Activated naive CD8-positive, alpha-beta T cell treated with anti-CD3 and anti-CD28 coated beads for 36 hours (primary cell): ENCODE data around the gene TXNDC17. TPM values are rescaled to one million over a fixed set of nuclear protein-coding genes. Genes with fewer than 3 reads are reported as not detected.

Experiments used
- DNase-seq: peaks from one replicate; pipeline ENCODE4 v3.0.0; 2021
- H3K27ac Mint-ChIP-seq: one replicate; pipeline ENCODE4 v1.8.0; 2022; ENCODE audit warnings: mild to moderate bottlenecking, moderate library complexity, mixed read lengths
- H3K27me3 Mint-ChIP-seq: one replicate; pipeline ENCODE4 v1.8.0; 2022; ENCODE audit warnings: mild to moderate bottlenecking, mixed read lengths
- H3K36me3 Mint-ChIP-seq: one replicate; pipeline ENCODE4 v1.8.0; 2021; ENCODE audit warnings: mild to moderate bottlenecking, mixed read lengths
- H3K4me1 Mint-ChIP-seq: one replicate; pipeline ENCODE4 v1.8.0; 2021; ENCODE audit warnings: mixed read lengths
- H3K4me3 Mint-ChIP-seq: one replicate; pipeline ENCODE4 v1.8.0; 2022; ENCODE audit warnings: mild to moderate bottlenecking, moderate library complexity, mixed read lengths
- H3K9me3 Mint-ChIP-seq: one replicate; pipeline ENCODE4 v1.8.0; 2022; ENCODE audit warnings: mixed read lengths
- total RNA-seq, 2 experiments: library from RNA; stranded (reverse); gene quantifications; one replicate each; pipeline ENCODE4 v1.2.3, GENCODE V29; 2021

The TXNDC17 gene
- total RNA-seq, 2 experiments from 2014 or later: 127 to 128 TPM

DNA sequence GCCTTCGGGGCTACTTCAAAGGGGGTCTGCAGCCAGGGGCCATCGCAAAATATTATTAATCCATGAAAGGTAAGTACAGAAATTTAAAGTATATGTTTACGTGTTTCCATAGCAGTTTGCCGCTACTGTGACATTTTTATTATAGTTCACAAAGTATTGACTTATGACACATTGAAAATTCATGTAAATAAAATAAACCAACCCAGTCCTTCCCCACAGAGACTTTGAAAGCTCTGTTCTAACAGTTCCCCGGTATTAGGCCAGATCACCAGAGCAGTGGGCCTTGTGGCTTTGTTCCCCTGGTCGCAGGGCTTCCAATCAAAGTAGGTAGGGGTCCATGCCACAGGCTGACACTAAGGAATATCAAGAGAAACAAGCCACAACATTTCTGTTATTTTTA is 14.2 kb upstream of the TXNDC17 start:
- Mint-ChIP-seq H3K27me3 (no peaks in the 10 kb centered on the region), H3K27ac (no peak overlapping the region), H3K9me3 (no peaks in the 10 kb centered on the region), H3K36me3 (peaks cover 17% of the 10 kb centered on the region), H3K4me3 (no peak overlapping the region), H3K4me1 (peaks cover 8% of the 10 kb centered on the region)
- no peak for DNase-seq

DNA sequence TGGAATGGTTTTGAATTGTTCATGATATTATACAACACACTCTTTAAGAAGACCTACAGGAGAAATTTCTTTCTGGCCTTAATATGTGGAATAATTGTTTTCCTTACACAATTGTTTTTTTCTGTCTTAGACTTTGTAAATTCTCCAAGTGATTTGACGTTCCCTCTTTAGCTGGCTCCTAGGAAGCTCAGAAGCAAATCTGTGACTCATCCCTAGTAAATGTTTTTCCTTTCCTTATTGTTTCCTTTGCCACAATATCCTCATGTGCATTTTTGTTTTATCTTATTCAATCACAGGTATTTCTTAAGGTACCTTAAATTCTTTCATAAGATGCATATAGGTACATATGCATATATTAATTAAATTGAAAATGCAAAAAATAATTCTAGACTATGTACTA is 13.8 kb upstream of the TXNDC17 start:
- Mint-ChIP-seq H3K4me1 (peaks cover 8% of the 10 kb centered on the region), H3K27me3 (no peaks in the 10 kb centered on the region), H3K4me3 (no peak overlapping the region), H3K36me3 (peaks cover 17% of the 10 kb centered on the region), H3K9me3 (no peaks in the 10 kb centered on the region), H3K27ac (no peak overlapping the region)
- no peak for DNase-seq

- Mint-ChIP-seq H3K27ac (no peak overlapping the region), H3K27me3 (no peaks in the 10 kb centered on the region), H3K4me3 (no peak overlapping the region), H3K9me3 (no peaks in the 10 kb centered on the region), H3K4me1 (peaks cover 8% of the 10 kb centered on the region), H3K36me3 (peaks cover 30% of the 10 kb centered on the region)
- DNase-seq: no peak
Observed at GRCh38 chr17:6630390-6630789, 10.5 kb upstream of the TXNDC17 start.

GRCh38 chr17:6632530-6632929 is 8.3 kb upstream of the TXNDC17 start:
- H3K4me1 Mint-ChIP-seq: peaks cover 8% of the 10 kb centered on the region
- H3K27ac Mint-ChIP-seq: no peak overlapping the region
- no peak for DNase-seq
- H3K9me3 Mint-ChIP-seq: no peaks in the 10 kb centered on the region
- H3K27me3 Mint-ChIP-seq: no peaks in the 10 kb centered on the region
- peaks cover 28% of the 10 kb centered on the region for H3K36me3 Mint-ChIP-seq
- H3K4me3 Mint-ChIP-seq: no peak overlapping the region

- DNase-seq: no peak
- Mint-ChIP-seq H3K9me3 (no peaks in the 10 kb centered on the region), H3K27ac (no peak overlapping the region), H3K27me3 (no peaks in the 10 kb centered on the region), H3K4me3 (no peak overlapping the region), H3K4me1 (peaks cover 13% of the 10 kb centered on the region), H3K36me3 (peaks cover 28% of the 10 kb centered on the region)
Observed at GRCh38 chr17:6633263-6633662, 7.6 kb upstream of the TXNDC17 start.

- no peak for DNase-seq
- Mint-ChIP-seq H3K9me3 (no peaks in the 10 kb centered on the region), H3K4me1 (peaks cover 23% of the 10 kb centered on the region), H3K27me3 (no peaks in the 10 kb centered on the region), H3K36me3 (peaks cover 27% of the 10 kb centered on the region), H3K4me3 (no peak overlapping the region), H3K27ac (no peak overlapping the region)
Observed at GRCh38 chr17:6636105-6636504, 4.8 kb upstream of the TXNDC17 start.

DNA sequence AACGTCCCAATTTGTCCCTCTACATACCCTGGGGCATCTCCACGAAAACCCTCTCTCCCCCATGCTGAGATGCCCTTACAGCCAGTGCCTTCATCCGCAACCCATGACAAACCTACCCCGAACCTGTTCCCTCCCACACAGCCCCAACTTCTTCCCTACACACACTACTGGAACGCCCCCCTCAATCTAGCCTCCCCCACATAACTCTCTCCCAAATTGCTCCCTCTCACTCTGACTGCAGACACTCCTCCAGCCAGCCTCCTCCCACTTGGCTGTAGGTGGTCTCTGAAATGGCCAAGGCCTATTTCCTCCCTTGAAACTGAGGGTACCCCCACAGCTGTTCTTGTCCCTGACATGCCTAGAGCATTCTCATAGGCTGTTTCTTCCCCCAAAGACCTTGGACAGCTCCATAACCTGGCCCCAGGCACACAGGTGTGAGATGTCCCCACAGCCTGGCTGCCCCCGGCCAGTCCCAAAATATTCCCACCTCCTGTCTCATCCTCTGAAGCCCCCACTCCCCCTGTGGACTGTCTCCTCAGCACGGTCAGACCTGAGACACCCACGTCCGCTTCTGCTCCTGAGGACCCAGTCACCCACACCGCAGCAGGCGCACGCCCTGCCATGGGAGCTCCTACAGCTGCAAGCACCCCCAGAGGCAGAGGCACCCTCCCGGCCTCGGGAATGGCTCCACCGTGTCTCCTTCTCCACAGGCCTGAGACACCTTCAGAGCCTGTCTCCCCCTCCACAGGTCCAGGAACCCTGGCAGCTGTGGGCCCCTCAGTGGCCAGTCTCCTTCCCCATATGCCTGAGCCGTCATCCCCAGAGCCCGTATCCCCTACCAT is 4.0 kb upstream of the TXNDC17 start:
- no peak for DNase-seq
- H3K9me3 Mint-ChIP-seq: no peaks in the 10 kb centered on the region
- H3K4me1 Mint-ChIP-seq: peaks cover 21% of the 10 kb centered on the region
- no peak overlapping the region for H3K27ac Mint-ChIP-seq
- no peaks in the 10 kb centered on the region for H3K27me3 Mint-ChIP-seq
- peaks cover 27% of the 10 kb centered on the region for H3K36me3 Mint-ChIP-seq
- H3K4me3 Mint-ChIP-seq: no peak overlapping the region

- Mint-ChIP-seq H3K27me3 (no peaks in the 10 kb centered on the region), H3K9me3 (no peaks in the 10 kb centered on the region), H3K27ac (no peak overlapping the region), H3K36me3 (peaks cover 28% of the 10 kb centered on the region), H3K4me1 (peaks cover 25% of the 10 kb centered on the region), H3K4me3 (no peak overlapping the region)
- DNase-seq: no peak
Observed at GRCh38 chr17:6637458-6637840, 3.4 kb upstream of the TXNDC17 start.

- Mint-ChIP-seq H3K27me3 (no peaks in the 10 kb centered on the region), H3K27ac (no peak overlapping the region), H3K36me3 (peaks cover 29% of the 10 kb centered on the region), H3K4me1 (peaks cover 33% of the 10 kb centered on the region), H3K4me3 (peak overlapping the region; percentile 95), H3K9me3 (no peaks in the 10 kb centered on the region)
- DNase-seq: peak; percentile 8
Observed at GRCh38 chr17:6638046-6638908, 2.6 kb upstream of the TXNDC17 start.

DNA sequence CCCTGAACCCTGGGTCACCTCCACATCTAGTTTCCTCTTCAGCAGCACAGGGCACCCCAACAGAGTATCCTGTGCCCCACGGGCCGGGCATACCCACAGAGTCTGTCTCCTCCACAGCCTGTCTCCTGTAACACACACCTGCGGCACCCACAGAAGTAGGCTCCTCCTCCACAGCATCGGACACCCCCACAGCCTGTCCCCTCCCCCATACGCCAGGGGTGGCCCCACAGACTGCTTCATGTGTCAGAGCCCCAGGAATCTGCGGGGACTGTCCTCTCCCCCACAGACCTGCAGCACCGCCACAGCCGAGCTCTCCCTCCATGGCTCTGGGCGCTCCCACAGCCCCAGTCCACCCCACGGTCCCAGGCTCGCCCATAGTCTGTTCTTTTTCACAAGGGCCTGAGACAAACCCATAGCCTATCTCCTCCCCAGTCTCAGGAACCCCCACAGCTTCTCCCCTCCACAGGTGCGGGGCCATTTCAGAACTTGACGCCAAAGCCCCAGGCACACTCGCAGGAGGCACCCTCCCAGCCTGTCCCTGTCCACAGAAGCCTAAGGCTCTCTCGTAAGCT is 1.8 kb upstream of the TXNDC17 start:
- Mint-ChIP-seq H3K4me3 (peak overlapping the region; percentile 95), H3K9me3 (no peaks in the 10 kb centered on the region), H3K36me3 (peaks cover 30% of the 10 kb centered on the region), H3K27ac (peak overlapping the region; percentile 99), H3K4me1 (peaks cover 37% of the 10 kb centered on the region), H3K27me3 (no peaks in the 10 kb centered on the region)
- DNase-seq: peak; percentile 17

DNA sequence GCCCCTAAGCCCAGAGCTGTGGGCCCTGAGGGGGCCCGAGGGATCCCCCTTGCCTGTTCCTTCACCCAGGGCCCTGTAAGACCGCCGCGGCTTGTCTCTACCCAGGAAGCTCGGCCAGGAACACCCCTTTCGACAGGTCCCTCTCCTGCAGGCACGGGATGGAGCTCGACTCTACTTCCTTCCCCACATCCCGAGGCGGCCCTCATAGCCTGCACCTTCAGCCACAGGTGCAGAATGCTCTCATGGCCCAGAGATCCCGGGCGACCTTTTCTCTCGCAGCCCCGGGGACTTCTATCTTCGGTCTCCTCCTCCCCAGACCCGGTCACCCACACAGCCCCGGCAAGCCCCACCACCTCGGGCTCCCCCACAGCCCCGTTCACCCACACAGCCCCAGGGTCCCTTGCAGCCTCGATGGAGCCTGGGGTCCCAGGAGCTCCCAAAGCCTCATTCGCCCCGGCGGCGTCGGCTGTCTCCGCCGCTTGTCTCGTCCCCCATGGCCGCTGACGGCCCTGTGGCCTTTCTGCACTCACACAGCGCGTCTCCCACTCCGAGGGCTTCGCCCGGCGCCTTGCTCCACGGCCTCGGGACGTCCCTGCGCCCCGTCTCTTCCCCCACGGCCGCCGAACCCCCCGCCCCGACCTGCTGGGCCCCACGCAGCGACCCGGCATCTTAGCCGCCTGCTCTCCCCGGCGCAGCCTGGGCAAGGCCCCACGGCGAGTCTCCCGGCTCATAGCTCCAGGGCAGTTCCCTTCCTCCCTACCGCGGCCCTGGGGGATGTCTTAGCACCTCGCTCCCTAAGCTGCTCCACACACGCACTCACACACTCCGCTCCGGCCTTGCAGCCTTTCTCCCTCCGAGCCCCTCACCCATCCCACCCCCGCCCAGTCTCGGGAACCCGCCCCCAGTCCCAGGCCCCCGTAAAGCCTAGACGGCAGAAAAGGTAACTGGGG is 999 bp upstream of the TXNDC17 start:
- H3K4me1 Mint-ChIP-seq: peaks cover 45% of the 10 kb centered on the region
- no peaks in the 10 kb centered on the region for H3K9me3 Mint-ChIP-seq
- H3K36me3 Mint-ChIP-seq: peaks cover 32% of the 10 kb centered on the region
- DNase-seq: peak; percentile 38
- H3K27me3 Mint-ChIP-seq: no peaks in the 10 kb centered on the region
- H3K4me3 Mint-ChIP-seq: peak overlapping the region; percentile 95
- H3K27ac Mint-ChIP-seq: peak overlapping the region; percentile 99

DNA sequence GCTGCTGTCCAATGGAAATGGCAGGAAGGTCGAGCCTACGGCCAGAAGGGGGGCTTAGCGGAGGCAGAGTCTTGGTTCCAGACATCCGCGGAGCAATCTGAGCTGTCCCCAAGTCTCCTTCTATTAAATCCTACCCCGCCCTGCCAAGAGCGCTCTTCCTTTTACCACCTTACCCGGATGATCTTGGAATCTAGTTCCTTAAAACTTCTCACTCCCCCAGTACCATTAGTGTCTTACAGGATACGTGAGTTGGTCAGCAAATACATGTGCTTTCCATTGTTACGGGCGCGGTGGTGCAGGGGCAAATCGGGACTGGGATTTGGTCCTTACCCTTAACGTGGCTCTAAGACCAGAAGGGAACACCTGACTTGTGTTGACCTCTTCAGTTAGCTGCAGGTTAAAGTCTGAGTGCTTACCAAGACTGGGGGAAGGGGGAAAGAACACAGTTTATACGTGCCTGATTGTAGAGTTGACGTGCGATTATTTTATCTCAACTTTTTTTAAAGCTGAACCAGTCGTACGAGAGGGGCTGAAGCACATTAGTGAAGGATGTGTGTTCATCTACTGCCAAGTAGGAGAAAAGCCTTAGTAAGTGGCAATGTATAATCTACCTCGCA is 495 bp downstream of the TXNDC17 start:
- peak overlapping the region; percentile 95 for H3K4me3 Mint-ChIP-seq
- H3K36me3 Mint-ChIP-seq: peaks cover 42% of the 10 kb centered on the region
- peaks cover 54% of the 10 kb centered on the region for H3K4me1 Mint-ChIP-seq
- H3K27me3 Mint-ChIP-seq: no peaks in the 10 kb centered on the region
- no peak for DNase-seq
- H3K27ac Mint-ChIP-seq: peak overlapping the region; percentile 99
- no peaks in the 10 kb centered on the region for H3K9me3 Mint-ChIP-seq

- Mint-ChIP-seq H3K27ac (peak overlapping the region; percentile 64), H3K4me3 (peak overlapping the region; percentile 95), H3K9me3 (no peaks in the 10 kb centered on the region), H3K36me3 (peaks cover 44% of the 10 kb centered on the region), H3K4me1 (peaks cover 60% of the 10 kb centered on the region), H3K27me3 (no peaks in the 10 kb centered on the region)
- DNase-seq: no peak
Observed at GRCh38 chr17:6642592-6642991, 1.7 kb downstream of the TXNDC17 start.
